Stimulated activated CD4-positive, alpha-beta T cell treated with anti-CD3 and anti-CD28 coated beads, TNF-alpha, amount 100 ng/mL, for 48 hours (primary cell): ENCODE data around the gene RPRD1A.
A peak's percentile ranks its signal among the peaks of the same experiment; 100 is the strongest.
"Not testable (repeated sequence)": the region's sequence is repeated elsewhere in the genome, so short reads cannot be mapped to it uniquely, and the experiment has no call there.

Source experiments
- DNase-seq, 3 donors: peaks; one replicate each; pipeline ENCODE4 v3.0.0-alpha.2; 2020; ENCODE audit warnings: low read depth in 3 of 3

The RPRD1A gene

DNA sequence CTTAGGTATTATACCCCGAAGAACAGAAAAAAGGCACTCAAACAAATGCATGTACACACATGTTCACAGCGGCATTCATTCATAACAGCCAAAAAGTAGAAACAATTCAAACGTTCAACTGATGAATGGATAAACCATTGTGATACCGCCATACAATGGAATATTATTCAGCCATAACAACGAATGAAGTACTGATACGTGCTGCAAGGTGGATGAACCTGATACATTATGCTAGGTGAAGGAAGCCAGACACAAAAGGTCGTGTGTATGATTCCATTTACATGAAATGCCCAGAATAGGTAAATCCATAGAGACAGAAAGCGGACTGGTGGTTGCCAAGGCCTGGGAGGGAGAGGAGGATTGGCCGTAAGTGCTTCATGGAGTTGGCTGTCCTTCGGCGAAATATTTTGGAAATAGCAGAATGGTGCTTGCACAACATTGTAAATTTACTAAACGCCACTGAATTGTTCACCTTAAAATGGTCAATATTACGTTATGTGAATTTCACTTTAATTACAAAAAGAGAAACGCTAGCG is 95.6 kb downstream of the RPRD1A start:
- DNase-seq = no peak

DNA sequence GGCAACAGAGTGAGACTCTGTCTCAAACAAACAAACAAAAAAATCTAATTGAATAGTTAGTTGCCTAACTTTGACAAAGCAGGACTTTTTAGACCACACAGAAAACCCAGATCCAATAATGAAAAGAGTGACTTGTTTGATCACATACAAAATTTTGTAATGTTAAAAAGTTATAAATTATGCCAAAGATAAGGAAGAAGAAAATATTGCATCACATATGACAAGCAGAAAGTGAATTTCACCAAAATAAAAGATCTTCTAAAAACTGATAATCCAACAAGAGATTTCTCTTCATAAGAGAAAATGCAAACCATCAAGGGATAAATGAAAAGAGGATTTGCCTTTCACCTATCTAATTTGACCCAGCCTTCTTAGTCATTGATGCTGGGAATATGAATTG is 97.7 kb downstream of the RPRD1A start:
- no peak for DNase-seq

DNA sequence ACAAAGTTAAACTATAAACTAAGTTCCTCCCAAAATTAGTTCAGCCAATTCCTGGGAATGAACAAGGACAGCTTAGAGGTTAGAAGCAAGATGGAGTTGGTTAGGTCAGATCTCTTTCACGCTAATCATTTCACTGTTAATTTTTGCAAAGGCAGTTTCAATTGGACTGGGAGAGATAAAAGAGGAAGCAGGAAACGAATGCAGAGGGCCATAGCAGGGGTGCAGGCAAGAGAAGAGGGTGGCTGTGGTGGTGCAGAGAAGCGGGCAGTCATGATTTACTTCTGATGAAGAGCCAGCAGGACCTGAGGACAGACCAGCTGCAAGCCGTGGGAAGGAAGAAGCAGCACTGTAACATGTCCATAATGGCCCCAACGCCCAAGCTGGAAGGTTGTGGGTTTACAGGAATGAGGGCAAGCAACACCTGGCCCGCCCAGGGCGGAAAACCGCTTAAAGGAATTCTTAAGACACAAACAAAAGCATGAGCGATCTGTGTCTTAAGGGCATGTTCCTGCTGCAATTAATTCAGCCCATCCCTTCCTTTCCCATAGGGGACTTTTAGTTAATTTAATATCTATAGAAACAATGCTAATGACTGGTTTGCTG is 99.0 kb downstream of the RPRD1A start:
- DNase-seq = no peak

DNA sequence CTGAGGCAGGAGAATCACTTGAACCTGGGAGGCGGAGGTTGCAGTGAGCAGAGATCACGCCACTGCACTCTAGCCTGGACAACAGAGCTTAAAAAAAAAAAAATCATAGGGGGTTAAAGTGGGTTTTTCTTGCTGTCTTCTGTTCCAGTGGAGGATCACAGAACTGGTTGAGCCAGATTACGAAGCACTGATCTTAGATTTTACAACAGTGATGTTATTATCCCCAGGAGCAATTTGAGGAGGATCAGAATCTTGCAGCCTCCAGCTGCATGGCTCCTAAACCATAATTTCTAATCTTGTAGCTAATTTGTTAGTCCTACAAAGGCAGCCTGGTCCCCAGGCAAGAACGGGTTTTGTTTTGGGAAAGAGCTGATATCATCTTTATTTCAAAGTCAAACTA is 99.5 kb downstream of the RPRD1A start:
- DNase-seq = not testable (repeated sequence)

DNA sequence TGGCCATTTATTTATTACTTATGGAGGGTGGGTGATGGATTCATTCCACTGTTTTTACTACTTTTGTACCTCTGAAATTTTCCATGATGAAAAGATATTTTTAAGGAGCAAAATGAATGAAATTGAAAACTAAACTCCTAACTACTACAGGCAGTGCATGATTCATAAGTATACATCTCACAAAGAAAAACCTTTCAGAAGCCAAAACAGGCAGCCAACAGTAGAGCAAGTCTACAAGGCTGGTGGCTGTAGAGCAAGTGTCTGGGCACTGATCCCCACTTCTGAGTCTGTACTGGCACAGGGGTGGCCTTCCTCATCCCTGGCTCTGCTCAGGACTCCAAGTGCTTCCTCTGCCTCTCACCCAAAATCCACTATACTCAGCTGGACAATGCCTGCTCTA is 103.0 kb downstream of the RPRD1A start:
- DNase-seq = no peak

DNA sequence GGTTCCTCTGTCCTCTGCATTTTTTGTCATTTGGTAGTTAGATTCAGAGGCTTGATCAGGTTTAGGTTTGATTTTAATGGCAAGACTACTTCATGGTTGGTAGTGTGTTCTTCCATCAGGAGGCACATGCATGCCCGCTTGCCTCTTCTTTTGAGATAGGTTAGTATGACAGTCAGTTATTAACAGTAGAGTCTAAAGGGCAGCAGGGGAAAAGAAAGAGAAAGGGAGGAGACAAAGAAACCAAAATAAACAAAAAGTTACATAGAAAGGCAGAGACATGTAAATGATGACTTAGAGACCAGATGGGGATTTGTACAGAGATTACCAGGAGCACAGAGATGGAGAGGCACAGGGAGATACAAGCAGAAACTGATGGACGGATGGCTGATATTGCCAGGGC is 105.0 kb downstream of the RPRD1A start:
- no peak for DNase-seq

DNA sequence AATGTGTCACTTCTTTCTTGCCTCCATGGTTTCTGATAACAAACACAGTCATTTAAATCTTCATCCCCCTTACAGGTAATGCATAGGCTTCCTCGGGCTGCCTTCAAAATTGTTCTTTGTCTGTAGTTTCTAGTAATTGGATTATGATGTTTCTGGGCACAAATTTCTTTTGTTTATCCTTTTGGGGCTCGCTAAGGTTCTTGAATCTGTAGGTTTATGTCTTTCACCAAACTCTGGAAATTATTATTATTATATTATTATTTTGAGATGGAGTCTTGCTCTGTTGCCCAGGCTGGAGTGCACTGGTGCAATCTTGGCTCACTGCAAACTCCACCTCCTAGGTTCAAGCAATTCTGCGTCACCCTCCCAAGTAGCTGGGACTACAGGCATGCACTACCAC is 111.1 kb downstream of the RPRD1A start:
- no peak for DNase-seq

DNA sequence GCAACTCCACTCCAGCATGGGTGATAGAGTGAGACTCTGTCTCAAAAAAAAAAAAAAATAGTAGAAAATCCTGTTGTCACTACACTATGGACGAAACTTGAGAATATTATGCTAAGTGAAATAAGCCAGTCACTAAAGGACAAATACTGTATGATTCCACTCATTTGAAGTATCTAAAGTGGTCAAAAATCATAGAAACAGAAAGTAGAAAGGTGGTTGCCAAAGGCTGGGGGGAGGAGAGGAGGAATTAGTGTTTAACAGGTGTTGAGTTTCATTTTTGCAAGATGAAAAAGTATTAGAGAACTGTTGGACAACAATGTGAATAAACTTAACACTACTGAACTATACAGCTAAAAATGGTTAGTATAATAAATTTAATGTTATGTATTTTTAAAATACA is 113.7 kb downstream of the RPRD1A start:
- DNase-seq = no peak

DNA sequence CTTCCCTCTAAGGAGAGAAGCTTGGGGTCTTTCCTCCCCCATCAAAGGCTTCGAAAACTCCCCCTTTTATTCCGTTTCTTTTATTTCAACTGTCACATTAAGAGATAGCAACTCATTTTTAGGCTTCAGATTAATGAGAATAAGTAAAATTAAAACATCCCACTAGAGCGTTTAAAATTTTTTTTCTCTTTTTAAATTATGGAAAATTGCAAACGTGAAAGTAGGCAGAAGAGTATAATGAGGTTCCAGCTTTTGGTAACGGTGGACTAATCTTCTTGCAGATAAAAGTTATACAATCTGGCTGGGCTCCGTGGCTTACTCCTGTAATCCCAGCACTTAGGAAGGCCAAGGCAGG is 116.8 kb downstream of the RPRD1A start:
- DNase-seq = no peak

DNA sequence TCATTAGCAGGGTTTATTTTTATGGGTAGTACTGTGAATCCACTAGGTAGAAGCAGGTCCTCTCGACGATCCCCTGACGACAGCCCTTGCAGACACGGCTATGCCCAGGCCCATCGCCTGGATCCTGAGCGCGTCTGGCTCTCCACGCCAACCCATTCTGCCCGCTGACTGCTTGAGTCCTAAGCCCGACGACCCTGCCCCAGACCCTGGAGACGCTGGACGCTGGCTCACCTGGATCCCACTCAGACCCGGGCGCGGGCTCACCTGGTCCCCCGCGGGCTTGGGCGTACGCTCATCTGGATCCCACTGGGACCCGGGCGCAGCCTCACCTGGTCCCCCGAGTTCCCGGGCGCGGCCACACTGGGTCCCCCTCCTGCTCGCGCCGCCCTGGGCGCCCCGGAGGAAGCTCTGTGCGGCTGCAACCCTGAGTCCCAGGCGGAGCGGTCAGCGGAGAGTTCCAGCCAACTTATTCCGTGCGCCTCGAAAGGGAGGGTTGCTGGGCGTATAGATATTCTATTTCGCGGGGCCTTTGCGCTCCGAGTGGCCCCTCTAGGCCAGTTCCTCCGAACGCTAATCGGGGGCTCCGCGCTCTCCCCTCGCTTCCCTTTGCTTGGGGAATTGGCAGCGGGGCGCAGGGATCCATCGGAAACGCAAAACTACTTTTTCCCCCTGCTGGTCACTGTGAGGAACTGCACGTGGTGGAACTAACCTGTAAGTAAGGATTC is 117.3 kb downstream of the RPRD1A start:
- DNase-seq = peak; percentile 10 to 37 (median 21)

DNA sequence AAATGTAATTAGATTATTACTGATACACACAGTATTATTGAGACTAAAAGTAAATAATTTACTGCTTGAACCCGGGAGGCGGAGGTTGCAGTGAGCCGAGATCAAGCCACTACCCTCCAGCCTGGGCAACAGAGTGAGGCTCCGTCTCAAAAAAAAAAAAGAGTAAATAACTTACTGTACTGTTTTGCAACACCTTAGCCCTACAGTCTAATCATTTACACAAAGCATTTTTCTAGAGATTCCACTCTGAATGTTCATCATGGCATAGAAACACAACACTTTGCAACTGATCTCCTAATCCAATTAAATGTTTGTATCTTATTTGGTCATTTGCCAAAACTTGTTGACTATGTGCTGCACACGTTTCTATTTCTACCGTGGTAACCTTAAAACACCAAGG is 118.3 kb downstream of the RPRD1A start:
- no peak for DNase-seq

DNA sequence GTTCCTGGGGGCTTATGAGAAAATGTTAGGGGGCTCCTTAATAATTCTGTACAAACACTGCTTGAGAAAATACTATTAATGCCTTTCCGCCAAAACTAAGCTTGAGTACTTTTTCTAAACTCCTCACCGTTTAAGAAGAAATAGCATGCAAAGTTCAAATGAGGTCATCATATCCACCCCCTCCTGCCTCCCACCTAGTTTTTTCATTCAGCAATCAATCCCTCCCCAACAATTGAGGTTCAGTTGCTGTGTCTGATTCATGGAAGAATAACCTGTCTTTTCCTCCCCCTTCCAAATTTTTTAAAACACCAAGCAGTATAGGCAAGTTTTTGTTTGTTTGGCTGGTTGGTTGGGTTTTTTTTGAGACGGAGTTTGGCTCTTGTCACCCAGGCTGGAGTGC is 119.3 kb downstream of the RPRD1A start:
- DNase-seq = no peak

DNA sequence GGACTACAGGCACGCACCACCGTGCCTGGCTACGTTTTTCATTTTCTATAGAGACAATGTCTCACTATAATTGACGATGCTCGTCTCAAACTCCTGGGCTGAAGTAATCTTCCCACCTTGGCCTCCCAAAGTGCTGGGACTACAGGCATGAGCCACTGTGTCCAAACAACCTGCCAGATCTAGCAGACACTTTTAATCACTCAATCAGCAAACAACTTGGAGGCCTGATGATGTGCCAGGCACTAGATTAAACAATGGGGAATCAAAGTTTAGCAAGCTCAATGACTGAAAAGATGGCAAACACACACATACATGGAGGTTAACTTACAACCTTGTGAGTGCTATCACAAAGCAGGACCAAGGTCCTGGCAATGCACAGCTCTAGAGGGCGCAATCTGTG is 124.7 kb downstream of the RPRD1A start:
- DNase-seq = no peak

DNA sequence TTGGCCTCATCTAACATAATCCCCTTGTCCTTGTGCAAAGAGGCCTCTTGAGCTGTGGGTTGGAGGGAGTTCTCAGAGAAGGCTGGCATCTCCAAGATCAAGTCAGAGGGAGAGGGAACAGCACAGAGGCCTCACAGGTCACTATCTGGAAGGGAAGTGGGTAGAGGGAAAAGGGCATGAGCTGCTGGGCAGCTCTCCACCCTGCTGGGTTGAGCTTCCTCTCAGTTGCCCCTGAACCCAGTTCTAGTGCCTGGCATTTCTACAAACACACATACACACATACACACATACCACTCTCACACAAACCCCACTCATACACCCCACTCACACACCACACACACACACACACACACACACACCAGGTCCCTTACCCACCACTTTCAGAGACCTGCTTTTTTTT is 125.2 kb downstream of the RPRD1A start:
- no peak for DNase-seq

DNA sequence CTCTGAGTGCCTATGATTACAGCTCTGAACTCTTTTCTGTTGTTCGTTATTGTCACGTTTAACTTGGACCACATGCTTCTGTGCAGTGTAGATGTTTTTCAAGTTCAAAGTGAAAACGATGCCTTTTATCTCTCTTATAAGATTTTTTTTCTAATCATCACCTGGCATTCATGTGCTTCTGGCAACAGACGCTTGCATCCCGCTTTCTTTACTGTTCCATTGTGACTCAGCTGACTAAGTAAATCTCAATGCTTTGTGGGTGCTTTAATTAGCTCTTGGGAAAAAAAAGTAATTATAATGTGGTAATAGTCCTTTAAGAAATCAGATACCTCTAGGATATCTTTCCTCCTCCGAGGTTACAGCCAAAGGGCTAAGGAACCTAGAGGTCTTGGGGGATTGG is 126.1 kb downstream of the RPRD1A start:
- DNase-seq = no peak
